ENCODE data around the gene TPCN1. TPM values are rescaled to one million over a fixed set of nuclear protein-coding genes. Genes with fewer than 3 reads are reported as not detected.

TPCN1 gene
- total RNA-seq, 4 donors from 2014 or later: 66.7 to 199 (median 112) TPM

DNA sequence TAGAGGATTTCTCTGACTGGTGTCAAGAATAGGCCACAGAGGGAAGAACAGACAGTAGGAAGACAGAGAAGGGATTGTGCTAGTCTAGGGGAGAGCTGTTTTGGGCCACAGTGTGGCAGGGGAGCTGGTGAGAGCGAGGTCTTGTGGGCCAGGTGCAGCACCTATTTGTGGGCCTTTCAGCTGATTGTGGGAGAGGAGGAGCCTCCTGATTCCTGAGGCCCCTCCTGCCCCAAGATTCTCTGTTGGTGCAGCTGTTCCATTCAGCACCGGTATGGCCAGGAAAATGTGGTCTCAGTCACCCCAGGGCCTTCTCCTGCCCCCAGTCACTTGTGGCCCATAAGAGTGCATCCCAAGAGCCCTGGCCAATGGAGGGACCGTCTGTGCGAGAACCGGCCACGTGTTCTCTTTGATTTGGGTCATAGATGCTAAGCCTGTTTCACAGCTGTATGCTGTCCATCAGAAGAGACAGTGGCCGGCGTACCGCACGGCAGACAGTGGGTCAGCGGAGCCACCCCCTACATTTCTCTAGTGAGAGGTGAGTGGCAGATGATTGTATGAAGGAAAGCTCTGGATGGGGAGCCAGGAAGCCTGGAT is 27.7 kb downstream of the TPCN1 start:
- Histone ChIP-seq H3K36me3 (peaks cover 0 to 41% (median 0%) of the 10 kb centered on the region in 3 donors), H3K27ac (no peak overlapping the region)

DNA sequence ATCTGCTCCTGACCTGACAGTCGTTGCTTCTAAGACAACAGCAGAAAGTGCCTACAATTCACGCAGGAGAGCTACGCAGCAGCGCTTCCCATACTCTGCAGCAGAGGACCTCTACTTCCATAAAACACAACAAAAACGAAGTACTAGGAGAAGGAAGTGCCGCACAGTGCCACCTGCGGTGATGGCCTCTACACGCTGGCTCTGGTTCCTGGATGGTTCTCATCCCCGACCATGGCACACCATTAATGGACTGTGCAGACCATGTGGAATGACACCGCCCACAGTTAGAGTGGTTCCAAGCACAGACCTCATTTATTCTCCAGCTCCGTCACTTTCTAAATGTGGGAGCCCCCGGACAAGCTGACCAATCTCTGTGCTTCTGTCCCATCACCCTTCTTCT is 28.3 kb downstream of the TPCN1 start:
- no peak for DNase-seq
- no peaks in the 10 kb centered on the region for H3K27me3 ChIP-seq
- peaks cover 0 to 41% (median 0%) of the 10 kb centered on the region in 3 donors for H3K36me3 ChIP-seq
- TF ChIP-seq POLR2A (IDR thresholded peaks at IDR 0.05): no peak
- TF ChIP-seq, protein P1, sequence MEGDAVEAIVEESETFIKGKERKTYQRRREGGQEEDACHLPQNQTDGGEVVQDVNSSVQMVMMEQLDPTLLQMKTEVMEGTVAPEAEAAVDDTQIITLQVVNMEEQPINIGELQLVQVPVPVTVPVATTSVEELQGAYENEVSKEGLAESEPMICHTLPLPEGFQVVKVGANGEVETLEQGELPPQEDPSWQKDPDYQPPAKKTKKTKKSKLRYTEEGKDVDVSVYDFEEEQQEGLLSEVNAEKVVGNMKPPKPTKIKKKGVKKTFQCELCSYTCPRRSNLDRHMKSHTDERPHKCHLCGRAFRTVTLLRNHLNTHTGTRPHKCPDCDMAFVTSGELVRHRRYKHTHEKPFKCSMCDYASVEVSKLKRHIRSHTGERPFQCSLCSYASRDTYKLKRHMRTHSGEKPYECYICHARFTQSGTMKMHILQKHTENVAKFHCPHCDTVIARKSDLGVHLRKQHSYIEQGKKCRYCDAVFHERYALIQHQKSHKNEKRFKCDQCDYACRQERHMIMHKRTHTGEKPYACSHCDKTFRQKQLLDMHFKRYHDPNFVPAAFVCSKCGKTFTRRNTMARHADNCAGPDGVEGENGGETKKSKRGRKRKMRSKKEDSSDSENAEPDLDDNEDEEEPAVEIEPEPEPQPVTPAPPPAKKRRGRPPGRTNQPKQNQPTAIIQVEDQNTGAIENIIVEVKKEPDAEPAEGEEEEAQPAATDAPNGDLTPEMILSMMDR (IDR thresholded peaks at IDR 0.05): no peak
- peaks cover 0 to 12% (median 0%) of the 10 kb centered on the region in 4 donors for H3K9me3 ChIP-seq
- no peak overlapping the region for H3K27ac ChIP-seq
- peaks cover 0 to 30% (median 12%) of the 10 kb centered on the region in 4 donors for H3K4me1 ChIP-seq
- no peak overlapping the region for H3K4me3 ChIP-seq

More for the DNA sequence above, 27.7 kb downstream of the TPCN1 start:
- TF ChIP-seq POLR2A (IDR thresholded peaks at IDR 0.05): no peak
- TF ChIP-seq, protein P1 (IDR thresholded peaks at IDR 0.05): no peak
- Histone ChIP-seq H3K4me3 (no peak overlapping the region), H3K9me3 (peaks cover 0 to 12% (median 0%) of the 10 kb centered on the region in 4 donors), H3K27me3 (no peaks in the 10 kb centered on the region), H3K4me1 (peaks cover 0 to 36% (median 13%) of the 10 kb centered on the region in 4 donors)
- DNase-seq: no peak

DNA sequence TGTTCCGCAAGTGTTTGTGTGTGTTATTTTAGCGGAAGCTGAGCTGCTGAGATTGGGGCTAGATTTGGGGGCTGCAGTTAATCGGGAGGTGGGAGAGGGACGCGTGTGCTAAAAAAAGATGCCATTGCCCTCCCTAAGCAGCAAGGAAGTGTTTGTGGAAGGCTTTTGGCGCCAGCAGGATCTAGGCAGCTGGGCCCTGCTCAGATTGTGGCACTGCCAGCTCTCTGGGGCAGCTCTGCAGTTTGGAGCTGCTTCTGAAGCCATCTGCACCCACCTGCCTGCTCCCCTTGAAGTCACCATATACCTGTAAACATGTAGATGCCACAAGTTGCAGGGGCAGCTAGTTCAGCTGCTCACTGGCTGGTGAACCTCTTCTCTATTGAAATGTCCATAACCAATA is 28.8 kb downstream of the TPCN1 start:
- no peak for DNase-seq
- no peak overlapping the region for H3K27ac ChIP-seq
- peaks cover 0 to 25% (median 12%) of the 10 kb centered on the region in 4 donors for H3K4me1 ChIP-seq
- no peak overlapping the region for H3K4me3 ChIP-seq
- H3K27me3 ChIP-seq: no peaks in the 10 kb centered on the region
- TF ChIP-seq, protein P1 (IDR thresholded peaks at IDR 0.05): no peak
- TF ChIP-seq POLR2A (IDR thresholded peaks at IDR 0.05): no peak
- H3K9me3 ChIP-seq: peaks cover 0 to 12% (median 0%) of the 10 kb centered on the region in 4 donors
- peaks cover 0 to 41% (median 0%) of the 10 kb centered on the region in 3 donors for H3K36me3 ChIP-seq

DNA sequence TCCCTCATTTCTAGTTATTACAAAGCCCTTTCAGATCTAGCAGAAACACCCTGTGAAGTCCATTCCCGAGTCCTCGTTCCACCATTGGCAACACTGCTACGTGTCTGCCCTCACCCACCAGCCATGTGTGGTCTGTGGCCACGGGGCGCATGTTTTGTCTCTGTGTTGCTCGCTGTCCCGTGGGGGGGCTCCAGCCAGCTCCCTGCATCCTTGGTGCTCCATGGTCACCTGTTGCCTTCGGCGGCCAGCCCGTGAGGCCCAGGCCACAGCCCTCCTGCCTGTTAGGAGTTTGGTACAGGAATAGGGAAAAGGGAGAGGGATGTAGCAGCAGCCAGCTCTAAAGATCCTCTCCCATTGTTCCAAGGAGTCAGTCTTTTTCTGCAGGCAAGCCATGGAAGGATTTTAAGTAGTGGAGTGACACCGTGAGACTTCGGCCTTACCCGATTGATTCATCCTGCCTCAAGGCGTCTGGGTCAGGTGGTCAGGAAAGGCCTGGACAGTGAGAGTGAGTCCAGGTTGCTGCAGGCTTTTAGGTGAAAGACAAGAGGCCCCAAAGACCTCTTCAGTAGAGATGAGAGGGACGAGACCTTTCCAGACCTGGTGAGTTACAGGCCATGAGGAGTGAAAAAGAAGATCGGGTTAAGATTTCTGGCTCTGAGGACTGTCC is 30.3 kb downstream of the TPCN1 start:
- peaks cover 0 to 41% (median 0%) of the 10 kb centered on the region in 3 donors for H3K36me3 ChIP-seq
- H3K4me1 ChIP-seq: peaks cover 0 to 12% (median 8%) of the 10 kb centered on the region in 4 donors
- TF ChIP-seq, protein P1 (IDR thresholded peaks at IDR 0.05): no peak
- TF ChIP-seq POLR2A (IDR thresholded peaks at IDR 0.05): no peak
- no peaks in the 10 kb centered on the region for H3K27me3 ChIP-seq
- no peak overlapping the region for H3K27ac ChIP-seq
- peaks cover 0 to 12% (median 0%) of the 10 kb centered on the region in 4 donors for H3K9me3 ChIP-seq
- DNase-seq: peak in 1 of 3 donors; percentile 41
- H3K4me3 ChIP-seq: no peak overlapping the region

DNA sequence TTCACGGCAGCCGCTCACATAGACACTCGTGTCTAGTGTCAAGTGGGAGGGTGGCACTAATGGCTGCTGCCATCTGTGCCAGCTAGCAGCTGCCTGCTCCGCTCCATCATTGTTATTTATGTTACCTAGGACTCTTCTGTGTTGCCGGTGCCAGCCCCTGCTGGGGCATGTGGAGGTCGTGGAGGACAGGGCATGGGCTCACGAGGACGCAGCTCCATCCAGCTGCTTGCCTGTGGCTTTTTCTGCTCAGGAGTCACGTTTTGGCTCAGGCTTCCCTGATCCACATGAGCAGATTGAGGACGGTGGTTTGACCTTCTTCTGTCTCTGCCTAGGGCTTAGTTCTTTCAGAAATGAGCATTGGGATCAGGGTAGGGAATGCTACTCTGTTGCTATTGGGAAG is 31.2 kb downstream of the TPCN1 start:
- Histone ChIP-seq H3K27me3 (no peaks in the 10 kb centered on the region), H3K9me3 (peaks cover 0 to 12% (median 0%) of the 10 kb centered on the region in 4 donors), H3K4me1 (peaks cover 0 to 2% (median under 1%) of the 10 kb centered on the region in 4 donors), H3K36me3 (peaks cover 0 to 41% (median 0%) of the 10 kb centered on the region in 3 donors), H3K4me3 (no peak overlapping the region), H3K27ac (no peak overlapping the region)
- TF ChIP-seq, protein P1 (IDR thresholded peaks at IDR 0.05): no peak
- TF ChIP-seq POLR2A (IDR thresholded peaks at IDR 0.05): no peak
- DNase-seq: peak in 1 of 3 donors; percentile 30

Data from Peyer's patch (tissue), 4 donors.